Measurements from ENCODE around the gene ANKS3.

GRCh38 chr16:4745274-4745569 lies 11.2 kb upstream of the ANKS3 start:
- TF ChIP-seq, protein P1, sequence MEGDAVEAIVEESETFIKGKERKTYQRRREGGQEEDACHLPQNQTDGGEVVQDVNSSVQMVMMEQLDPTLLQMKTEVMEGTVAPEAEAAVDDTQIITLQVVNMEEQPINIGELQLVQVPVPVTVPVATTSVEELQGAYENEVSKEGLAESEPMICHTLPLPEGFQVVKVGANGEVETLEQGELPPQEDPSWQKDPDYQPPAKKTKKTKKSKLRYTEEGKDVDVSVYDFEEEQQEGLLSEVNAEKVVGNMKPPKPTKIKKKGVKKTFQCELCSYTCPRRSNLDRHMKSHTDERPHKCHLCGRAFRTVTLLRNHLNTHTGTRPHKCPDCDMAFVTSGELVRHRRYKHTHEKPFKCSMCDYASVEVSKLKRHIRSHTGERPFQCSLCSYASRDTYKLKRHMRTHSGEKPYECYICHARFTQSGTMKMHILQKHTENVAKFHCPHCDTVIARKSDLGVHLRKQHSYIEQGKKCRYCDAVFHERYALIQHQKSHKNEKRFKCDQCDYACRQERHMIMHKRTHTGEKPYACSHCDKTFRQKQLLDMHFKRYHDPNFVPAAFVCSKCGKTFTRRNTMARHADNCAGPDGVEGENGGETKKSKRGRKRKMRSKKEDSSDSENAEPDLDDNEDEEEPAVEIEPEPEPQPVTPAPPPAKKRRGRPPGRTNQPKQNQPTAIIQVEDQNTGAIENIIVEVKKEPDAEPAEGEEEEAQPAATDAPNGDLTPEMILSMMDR (IDR thresholded peaks at IDR 0.05; ENCODE audit: borderline replicate concordance, extremely low read depth, low read length, poor library complexity, severe bottlenecking) = no peak
- no peak for TF ChIP-seq EZH2 (IDR thresholded peaks at IDR 0.05; ENCODE audit: borderline replicate concordance, low read depth, low read length, severe bottlenecking)

All from DND-41 (cell line).